Activated CD8-positive, alpha-beta memory T cell treated with anti-CD3 and anti-CD28 coated beads for 36 hours (primary cell): Measurements from ENCODE around the gene KRTCAP2. TPM values are rescaled to one million over a fixed set of nuclear protein-coding genes. Genes with fewer than 3 reads are reported as not detected.
"Not testable (repeated sequence)": the region's sequence is repeated elsewhere in the genome, so short reads cannot be mapped to it uniquely, and the experiment has no call there.

ENCODE experiments used
- CTCF ChIA-PET: fragments of 350-600 bp; sonication (Branson Sonifier 250); formaldehyde crosslinking; loops from one replicate; lab custom pipeline; 2021; ENCODE audit warnings: antibody characterized with exemption; lab: Charles Lee
- POLR2A ChIA-PET: fragments of 350-600 bp; sonication (Branson Sonifier 250); formaldehyde crosslinking; loops from one replicate; lab custom pipeline; 2021; ENCODE audit warnings: antibody characterized with exemption; lab: Charles Lee
- total RNA-seq, 2 experiments: library from RNA; stranded (reverse); gene quantifications; one replicate each; pipeline ENCODE4 v1.2.3, GENCODE V29; 2021

Gene KRTCAP2
- total RNA-seq, 2 experiments from 2014 or later, result 179 to 199 TPM

DNA sequence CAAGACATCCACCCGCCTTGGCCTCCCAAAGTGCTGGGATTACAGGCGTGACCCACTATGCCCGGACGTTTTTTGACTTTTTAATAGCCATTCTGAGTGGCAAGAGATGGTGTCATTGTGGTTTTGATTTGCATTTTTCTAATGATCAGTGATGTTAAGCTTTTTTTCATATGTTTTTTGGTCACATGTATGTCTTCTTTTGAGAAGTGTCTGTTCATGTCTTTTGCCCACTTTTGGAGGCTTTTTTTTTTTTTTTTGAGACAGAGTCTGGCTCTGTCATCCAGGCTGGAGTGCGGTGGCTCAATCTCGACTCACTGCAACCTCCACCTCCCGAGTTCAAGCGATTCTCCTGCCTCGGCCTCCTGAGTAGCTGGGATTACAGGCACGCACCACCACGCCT, 8.5 kb downstream of the KRTCAP2 start:
- POLR2A ChIA-PET, result interaction anchor here (0.6 to 0.9 kb wide), 2 partner anchors 8 to 9 kb away, joined by 3 to 9 read pairs; partner anchors contain the start of genes KRTCAP2 and TRIM46
- CTCF ChIA-PET, result interaction anchor here (0.9 to 1.3 kb wide), 4 partner anchors 14 to 79 kb away, joined by 3 to 9 read pairs (median 4); no protein-coding TSS in a partner anchor

DNA sequence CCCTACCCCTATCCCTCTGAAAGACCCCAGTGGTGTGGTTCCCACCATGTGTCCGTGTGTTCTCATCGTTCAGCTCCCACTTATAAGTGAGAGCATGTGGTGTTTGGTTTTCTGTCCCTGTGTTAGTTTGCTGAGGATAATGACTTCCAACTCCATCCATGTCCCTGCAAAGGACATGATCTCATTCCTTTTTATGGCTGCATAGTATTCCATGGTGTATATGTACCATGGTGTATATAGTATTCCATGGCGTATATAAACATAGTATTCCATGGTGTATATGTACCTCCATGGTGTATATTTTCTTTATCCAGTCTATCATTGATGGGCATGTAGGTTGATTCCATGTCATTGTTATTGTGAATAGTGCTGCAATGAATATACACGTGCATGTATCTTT, 9.3 kb downstream of the KRTCAP2 start:
- POLR2A ChIA-PET, result not testable (repeated sequence)
- CTCF ChIA-PET, result interaction anchor here (0.9 to 1.0 kb wide), 2 partner anchors 13 to 72 kb away, joined by 3 read pairs; no protein-coding TSS in a partner anchor

DNA sequence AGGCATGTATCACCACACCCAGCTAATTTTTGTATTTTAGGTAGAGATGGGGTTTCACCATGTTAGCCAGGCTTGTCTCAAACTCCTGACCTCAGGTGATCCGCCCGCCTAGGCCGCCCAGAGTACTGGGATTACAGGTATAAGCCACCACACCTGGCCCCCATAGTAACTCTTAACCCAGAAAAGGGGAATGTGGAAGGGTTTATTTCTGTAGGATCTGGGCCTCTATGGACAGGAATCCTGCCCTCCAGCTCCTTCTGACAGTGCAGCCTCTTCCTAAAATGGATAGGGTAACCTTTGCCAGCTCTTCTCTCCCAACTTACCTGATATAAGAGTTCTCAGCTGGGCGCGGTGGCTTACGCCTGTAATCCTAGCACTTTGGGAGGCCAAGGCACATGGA, 10.5 kb downstream of the KRTCAP2 start:
- CTCF ChIA-PET, result interaction anchor here (0.6 to 1.1 kb wide), 4 partner anchors 77 to 530 kb away, joined by 3 read pairs; no protein-coding TSS in a partner anchor
- POLR2A ChIA-PET, result not testable (repeated sequence)

DNA sequence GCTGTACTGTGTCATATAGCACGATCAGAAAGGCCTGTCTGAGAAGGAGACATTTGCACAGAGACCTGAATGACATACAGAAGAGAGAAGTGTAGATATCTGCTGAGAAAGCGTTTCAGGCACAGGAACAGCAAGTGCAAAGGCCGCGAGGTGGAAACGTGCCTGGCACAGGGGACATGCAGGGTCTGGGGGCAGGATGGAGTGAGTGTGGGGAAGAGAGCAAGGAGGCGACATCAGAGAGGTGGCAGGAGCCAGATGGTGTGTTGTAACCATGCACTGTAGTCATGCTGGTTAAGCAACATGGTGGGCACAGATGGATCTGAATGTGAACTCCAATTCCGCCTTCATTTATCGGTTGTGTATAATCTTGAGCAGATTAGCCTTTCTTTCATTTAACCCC, 13.0 kb downstream of the KRTCAP2 start:
- ChIA-PET CTCF (no interaction called here), POLR2A (no interaction called here)

DNA sequence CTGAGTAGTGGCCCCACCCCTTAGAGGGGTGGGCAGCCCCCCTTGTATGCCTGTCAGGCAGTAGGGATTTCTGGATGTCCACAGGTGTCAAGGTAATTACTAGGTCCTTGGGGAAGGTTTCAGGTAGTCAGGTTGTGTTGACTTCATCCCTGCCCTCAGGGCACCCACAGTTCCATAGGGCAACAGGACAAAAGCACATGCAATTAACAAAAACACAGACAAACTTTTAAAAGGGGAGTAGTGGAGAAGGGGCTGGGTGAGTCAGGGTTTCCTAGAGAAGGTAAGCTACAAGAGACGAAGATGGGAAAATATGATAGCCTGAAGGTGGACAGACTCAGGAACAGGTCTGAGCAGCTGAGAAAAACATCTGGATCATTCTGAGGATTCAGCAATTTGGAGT, 14.1 kb downstream of the KRTCAP2 start:
- ChIA-PET POLR2A (no interaction called here), CTCF (interaction anchor here (1.0 kb wide), 1 partner anchor 9 kb away, joined by 4 read pairs; no protein-coding TSS in a partner anchor)

DNA sequence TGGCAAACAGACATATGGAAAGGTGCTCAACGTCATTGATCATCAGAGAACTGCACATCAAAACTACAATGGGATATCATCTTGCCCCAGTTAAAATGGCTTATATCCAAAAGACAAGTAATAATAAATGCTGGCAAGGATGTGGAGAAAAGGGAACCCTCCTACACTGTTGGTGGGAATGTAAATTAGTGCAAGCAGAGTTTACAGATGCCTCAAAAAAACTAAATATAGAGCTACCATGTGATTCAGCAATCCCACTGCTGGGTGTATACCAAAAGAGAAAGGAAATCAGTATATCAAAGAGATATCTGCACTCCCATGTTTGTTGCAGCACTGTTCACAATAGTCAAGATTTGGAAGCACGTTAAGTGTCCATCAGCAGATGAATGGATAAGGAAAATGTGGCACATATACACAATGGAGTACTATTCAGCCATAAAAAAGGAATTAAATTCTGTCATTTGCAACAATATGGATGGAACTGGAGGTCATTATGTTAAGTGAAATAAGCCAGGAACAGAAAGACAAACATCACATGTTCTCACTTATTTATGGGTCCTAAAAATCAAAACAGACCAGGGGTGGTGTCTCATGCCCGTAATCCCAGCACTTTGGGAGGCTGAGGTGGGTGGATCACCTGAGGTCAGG, 17.0 kb downstream of the KRTCAP2 start:
- POLR2A ChIA-PET, result interaction anchor here (0.7 kb wide), 1 partner anchor 8 kb away, joined by 3 read pairs; no protein-coding TSS in a partner anchor
- CTCF ChIA-PET, result not testable (repeated sequence)

DNA sequence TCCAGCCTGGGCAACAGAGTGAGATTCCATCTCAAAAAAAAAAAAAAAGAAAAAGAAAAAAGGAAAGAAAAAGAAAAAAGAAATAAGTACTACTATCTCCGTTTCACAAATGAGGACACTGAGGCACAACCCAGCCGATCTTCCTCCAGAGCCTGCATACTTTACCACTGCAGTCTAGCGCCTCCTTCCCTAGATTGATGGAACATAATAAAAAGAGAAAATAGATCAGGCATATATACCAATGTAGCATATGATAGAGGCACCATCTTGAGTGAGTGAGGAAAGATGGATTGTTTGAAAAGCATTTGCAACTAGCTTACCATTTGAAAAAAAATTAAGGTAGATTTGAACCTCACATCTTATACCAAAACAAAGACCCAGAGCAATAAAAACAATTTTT, 27.6 kb downstream of the KRTCAP2 start:
- ChIA-PET CTCF (interaction anchor here (0.7 to 2.1 kb wide), 3 partner anchors 22 to 79 kb away, joined by 3 to 5 read pairs (median 4); no protein-coding TSS in a partner anchor), POLR2A (no interaction called here)

DNA sequence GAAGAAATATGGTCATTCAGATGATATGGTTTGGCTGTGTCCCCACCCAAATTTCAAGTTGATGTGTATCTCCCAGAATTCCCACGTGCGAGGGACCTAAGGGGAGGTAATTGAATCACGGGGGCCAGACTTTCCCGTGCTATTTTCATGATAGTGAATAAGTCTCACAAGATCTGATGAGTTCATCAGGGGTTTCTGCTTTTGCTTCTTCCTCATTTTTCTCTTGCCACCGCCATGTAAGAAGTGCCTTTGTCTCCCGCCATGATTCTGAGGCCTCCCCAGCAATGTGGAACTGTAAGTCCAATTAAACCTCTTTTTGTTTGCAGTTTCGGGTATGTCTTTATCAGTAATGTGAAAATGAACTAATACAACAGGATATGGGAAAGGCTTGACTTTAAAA, 31.4 kb downstream of the KRTCAP2 start:
- POLR2A ChIA-PET, result no interaction called here
- CTCF ChIA-PET, result no interaction called here

DNA sequence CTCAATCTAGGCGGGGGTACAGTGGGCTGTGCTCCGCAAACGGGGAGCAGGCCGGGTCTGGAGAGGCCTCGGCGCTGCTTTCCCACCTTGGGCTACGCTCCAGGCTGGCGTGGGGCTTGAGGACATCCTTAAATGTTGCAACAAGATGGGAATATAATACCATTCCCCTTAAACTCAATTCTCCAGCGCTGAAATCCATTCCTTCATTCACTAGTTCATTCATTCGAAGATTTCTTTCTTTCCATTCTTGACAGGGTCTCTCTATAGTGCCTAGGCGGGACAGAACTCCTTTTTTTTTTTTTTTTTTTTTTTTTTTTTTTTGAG, 32.5 kb downstream of the KRTCAP2 start:
- POLR2A ChIA-PET, result interaction anchor here (0.6 to 0.9 kb wide), 2 partner anchors 12 to 54 kb away, joined by 3 read pairs; no protein-coding TSS in a partner anchor
- CTCF ChIA-PET, result interaction anchor here (1.0 to 1.4 kb wide), 3 partner anchors 27 to 55 kb away, joined by 3 to 4 read pairs (median 3); partner anchors contain the start of gene KRTCAP2

DNA sequence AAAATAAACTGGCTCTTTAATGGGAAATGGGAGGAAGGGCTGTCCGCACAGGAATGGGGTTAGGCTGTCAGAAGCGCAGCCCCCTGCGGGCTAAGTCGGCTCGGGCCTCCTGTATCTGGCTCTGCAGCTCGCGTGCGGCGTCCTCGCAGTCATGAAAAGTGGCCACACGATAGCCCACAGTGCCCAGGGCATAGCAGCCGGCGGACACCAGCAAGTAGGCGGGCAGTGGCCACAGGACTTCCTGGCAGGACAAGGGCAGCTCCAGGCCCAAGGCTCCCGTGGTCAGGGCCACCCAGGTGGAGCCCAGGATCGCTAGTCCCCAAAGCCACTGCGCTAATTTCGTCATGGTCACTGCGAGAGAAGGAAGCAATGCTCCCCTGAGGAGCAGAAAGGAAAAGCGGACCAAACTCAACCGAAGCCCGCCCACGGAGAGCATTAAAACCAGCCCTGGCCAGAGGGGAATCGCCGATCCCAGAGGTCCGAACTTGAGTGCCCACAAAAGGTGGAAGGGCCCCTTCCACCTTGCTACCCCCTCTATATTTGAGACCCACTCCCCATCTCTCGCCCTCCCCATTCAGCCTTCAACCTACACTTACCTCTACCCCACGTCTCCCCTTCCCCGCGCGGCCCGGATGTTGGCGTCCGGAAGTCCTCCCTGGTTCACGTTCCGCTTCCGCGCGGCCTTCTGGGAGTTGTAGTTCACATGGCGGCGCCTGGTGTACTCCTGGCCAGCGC, 33.0 kb downstream of the KRTCAP2 start, which contains the start of gene DPM3:
Gene DPM3, minus strand, starts transcription at position 637 of the 735 bp plus-strand sequence. Its CDS starts 291 bp downstream, at position 346.
- CTCF ChIA-PET, result interaction anchor here (1.0 to 1.4 kb wide), 3 partner anchors 28 to 55 kb away, joined by 3 to 4 read pairs (median 3); partner anchors contain the start of gene KRTCAP2
- POLR2A ChIA-PET, result interaction anchor here (0.6 to 0.9 kb wide), 2 partner anchors 12 to 54 kb away, joined by 3 read pairs; no protein-coding TSS in a partner anchor

DNA sequence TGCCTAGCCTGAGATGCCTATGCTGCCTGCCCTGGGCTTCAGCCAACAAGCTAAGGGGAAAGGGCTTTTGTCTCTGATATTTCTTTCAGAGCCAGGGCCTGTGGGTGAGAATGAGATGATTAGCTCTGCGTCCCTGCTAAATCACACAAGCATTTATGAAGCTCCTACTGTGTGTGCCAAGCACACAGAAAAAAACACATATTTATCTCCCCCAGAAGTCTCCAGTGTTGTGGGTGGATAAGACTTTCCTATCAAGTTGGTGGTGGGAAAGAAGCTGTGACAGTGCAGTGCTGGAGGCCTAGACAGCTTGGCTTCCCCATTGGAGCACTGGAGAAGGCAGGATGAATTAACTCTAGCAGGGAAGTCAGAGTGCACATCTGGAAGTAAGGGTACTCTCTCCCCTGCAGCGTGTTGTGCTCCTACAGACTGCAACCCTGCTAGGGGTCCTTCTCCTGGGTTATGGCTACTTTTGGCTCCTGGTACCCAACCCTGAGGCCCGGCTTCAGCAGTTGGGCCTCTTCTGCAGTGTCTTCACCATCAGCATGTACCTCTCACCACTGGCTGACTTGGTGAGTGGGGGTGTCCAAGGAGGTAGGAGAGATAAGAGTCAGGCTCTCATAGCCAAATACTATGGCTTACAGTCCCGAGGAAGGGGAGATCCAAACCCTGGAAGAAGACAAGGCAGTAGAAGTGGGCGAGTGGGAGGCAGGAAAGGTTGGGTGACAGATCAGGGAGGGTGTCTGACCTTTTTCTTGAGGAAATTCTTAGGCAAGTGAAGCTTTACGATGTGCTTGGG, 35.8 kb downstream of the KRTCAP2 start:
- ChIA-PET CTCF (interaction anchor here (0.6 to 4.0 kb wide), 9 partner anchors 30 to 648 kb away, joined by 3 to 16 read pairs (median 6); partner anchors contain the start of gene KRTCAP2), POLR2A (no interaction called here)

DNA sequence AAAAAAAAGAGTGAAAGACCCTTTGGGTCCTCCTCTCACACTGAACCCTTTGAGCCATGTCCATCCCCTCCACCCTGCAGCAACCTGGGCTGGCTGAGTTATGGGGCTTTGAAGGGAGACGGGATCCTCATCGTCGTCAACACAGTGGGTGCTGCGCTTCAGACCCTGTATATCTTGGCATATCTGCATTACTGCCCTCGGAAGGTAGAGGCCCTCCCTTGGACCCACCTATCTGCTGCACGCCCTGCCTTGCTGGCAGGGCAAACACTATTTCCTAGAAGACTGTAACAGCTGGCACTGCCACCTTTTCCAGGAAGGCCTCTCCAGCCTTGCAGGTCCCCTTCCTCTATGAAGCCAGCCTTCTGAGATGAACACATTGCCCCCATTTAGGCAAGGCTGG, 36.4 kb downstream of the KRTCAP2 start:
- ChIA-PET POLR2A (interaction anchor here (0.6 to 0.7 kb wide), 2 partner anchors 14 to 85 kb away, joined by 4 read pairs; no protein-coding TSS in a partner anchor), CTCF (interaction anchor here (1.3 to 4.0 kb wide), 5 partner anchors 30 to 57 kb away, joined by 6 to 16 read pairs (median 6); partner anchors contain the start of gene KRTCAP2)

DNA sequence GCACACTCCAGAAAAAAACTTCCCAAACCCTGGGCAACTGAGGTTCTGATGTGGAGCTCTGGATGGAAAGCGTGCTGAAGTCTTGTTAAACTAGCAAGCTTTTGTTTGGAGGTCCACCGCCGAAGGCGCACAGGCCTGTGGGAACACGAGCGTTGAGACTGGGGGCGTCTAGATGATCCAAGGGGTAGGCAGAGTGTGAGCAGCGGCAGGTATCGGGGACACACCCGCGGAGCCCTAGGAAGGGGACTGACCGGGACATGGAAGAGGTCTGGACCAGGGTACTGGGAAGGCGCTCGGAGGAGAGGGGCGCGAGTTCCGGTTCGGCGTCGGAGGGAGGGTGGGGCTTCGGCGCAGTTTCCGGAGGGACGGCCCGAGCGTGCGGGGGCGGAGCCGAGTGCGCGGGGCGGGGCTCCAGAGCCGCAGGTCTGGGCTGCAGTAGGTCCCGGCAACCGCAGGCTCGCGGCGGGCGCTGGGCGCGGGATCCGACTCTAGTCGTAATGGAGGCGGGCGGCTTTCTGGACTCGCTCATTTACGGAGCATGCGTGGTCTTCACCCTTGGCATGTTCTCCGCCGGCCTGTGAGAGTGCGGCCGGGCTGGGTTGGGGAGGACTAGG, 37.6 kb downstream of the KRTCAP2 start, which contains the start of gene SLC50A1:
Gene SLC50A1, plus strand, starts transcription at position 438 of the 614 bp plus-strand sequence. Its CDS starts 60 bp downstream, at position 498.
- POLR2A ChIA-PET, result interaction anchor here (0.7 to 1.2 kb wide), 3 partner anchors 38 to 84 kb away, joined by 3 to 5 read pairs (median 4); partner anchors contain the start of genes ADAM15 and KRTCAP2
- CTCF ChIA-PET, result interaction anchor here (1.0 to 4.0 kb wide), 6 partner anchors 32 to 59 kb away, joined by 5 to 16 read pairs (median 8); partner anchors contain the start of gene KRTCAP2

DNA sequence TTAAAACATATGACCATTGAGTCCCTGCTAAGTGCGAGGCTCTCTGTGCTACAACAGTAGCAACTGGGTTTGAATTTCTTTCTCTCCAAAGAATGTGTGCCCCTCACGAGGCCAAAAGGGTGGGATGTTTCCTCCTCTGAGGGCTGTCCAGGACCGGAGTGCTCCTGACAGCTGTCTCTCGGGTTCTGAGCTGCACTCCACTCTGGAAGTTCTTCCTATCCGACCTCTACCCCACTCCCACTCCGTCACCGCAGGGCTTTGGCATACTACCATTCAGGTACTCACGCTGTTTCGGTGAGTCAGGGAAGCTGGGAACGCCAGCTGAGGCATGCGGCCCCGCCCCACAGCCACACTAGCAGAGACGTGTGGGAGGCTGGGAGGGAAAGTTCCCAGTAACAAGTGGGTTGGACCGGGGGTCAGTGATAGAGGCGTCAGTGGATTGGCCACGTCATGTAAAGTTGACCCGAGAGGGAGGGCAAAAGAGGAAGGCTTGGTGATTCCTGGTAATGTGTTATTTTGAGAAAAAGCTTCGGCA, 38.2 kb downstream of the KRTCAP2 start:
- POLR2A ChIA-PET, result interaction anchor here (1.2 kb wide), 2 partner anchors 38 to 84 kb away, joined by 3 to 4 read pairs; partner anchors contain the start of genes ADAM15 and KRTCAP2
- CTCF ChIA-PET, result interaction anchor here (1.0 to 4.0 kb wide), 6 partner anchors 32 to 59 kb away, joined by 5 to 16 read pairs (median 8); partner anchors contain the start of gene KRTCAP2

DNA sequence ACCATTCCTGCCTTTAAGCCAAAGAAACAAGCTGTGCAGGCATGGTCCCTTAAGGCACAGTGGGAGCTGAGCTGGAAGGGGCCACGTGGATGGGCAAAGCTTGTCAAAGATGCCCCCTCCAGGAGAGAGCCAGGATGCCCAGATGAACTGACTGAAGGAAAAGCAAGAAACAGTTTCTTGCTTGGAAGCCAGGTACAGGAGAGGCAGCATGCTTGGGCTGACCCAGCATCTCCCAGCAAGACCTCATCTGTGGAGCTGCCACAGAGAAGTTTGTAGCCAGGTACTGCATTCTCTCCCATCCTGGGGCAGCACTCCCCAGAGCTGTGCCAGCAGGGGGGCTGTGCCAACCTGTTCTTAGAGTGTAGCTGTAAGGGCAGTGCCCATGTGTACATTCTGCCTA, 38.8 kb downstream of the KRTCAP2 start:
- ChIA-PET POLR2A (no interaction called here), CTCF (interaction anchor here (1.0 to 4.0 kb wide), 6 partner anchors 33 to 60 kb away, joined by 5 to 16 read pairs (median 8); partner anchors contain the start of gene KRTCAP2)

DNA sequence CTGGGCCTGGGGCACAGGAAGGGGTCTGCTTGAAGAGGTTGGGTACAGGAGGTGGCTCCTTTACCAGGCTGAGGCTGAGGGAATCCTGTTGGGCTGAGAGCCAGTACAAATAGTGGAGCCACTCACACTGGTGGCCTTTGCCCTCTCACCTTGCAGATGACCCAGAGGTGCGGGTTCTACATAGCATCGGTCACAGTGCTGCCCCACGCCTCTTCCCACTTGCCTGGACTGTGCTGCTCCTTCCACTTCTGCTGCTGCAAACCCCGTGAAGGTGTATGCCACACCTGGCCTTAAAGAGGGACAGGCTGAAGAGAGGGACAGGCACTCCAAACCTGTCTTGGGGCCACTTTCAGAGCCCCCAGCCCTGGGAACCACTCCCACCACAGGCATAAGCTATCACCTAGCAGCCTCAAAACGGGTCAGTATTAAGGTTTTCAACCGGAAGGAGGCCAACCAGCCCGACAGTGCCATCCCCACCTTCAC, 39.3 kb downstream of the KRTCAP2 start:
- ChIA-PET POLR2A (no interaction called here), CTCF (interaction anchor here (1.4 to 4.0 kb wide), 5 partner anchors 13 to 48 kb away, joined by 3 to 16 read pairs (median 8); partner anchors contain the start of gene KRTCAP2)

DNA sequence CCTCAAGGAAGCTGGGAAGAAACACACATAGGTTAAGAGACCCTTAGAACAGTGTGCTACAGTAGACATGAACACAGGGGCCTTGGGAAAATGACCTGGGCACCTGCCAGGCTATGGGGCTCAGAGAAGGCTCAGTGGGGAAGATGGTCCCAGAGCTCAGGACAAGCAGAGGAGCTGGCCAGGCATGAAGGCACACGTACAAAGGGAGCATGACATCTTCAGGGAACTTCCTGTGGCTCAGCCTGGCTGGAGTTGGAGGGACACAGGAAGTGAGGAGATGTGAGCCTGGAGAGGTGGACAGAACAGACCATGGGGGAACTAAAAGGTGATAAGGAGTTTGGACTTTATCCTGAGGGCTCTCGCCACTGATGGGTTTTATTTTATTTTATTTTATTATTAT, 41.2 kb downstream of the KRTCAP2 start:
- ChIA-PET CTCF (interaction anchor here (1.2 kb wide), 1 partner anchor 41 kb away, joined by 3 read pairs; the partner anchor contains the start of gene KRTCAP2), POLR2A (no interaction called here)
